Gastrocnemius medialis (tissue), 4 donors: ENCODE data around the gene NEMP2. TPM values are rescaled to one million over a fixed set of nuclear protein-coding genes. Genes with fewer than 3 reads are reported as not detected.
A peak's percentile ranks its signal among the peaks of the same experiment; 100 is the strongest.

ENCODE experiments used
- ATAC-seq, 2 donors: fragments of 150-250 bp; one replicate each; pipeline ENCODE4 v1.9.1; 2016
- DNase-seq, 2 donors: peaks; one replicate each; pipeline ENCODE4 v3.0.0-alpha.2; 2019
- H3K27ac ChIP-seq, 4 donors: fragments of 200-600 bp; sonication (generic); 1 replicate in 1 of 4; 2 replicates in 3 of 4; pipeline ENCODE4 v1.5.1; 2016 to 2018; ENCODE audit warnings: mild to moderate bottlenecking in 2 of 4, moderate library complexity in 1 of 4
- H3K27me3 ChIP-seq, 3 donors: fragments of 200-600 bp; sonication (generic) in 2 of 3; 1 replicate in 1 of 3; 2 replicates in 2 of 3; pipeline versions ENCODE4 v1.5.1 to v1.6.0; 2016 to 2019; ENCODE audit warnings: mild to moderate bottlenecking in 1 of 3, moderate library complexity in 1 of 3
- H3K36me3 ChIP-seq, 2 donors: fragments of 200-600 bp; sonication (generic) in 1 of 2; one replicate each; pipeline ENCODE4 v1.5.1; 2017 to 2018
- H3K4me1 ChIP-seq, 2 donors: fragments of 200-600 bp; sonication (generic) in 1 of 2; one replicate each; pipeline ENCODE4 v1.5.1; 2016 to 2017; ENCODE audit warnings: mild to moderate bottlenecking in 2 of 2
- H3K4me3 ChIP-seq, 4 donors: fragments of 200-600 bp; sonication (generic) in 3 of 4; 1 replicate in 1 of 4; 2 replicates in 3 of 4; pipeline ENCODE4 v1.5.1; 2016 to 2019; ENCODE audit warnings: mild to moderate bottlenecking in 2 of 4
- H3K9me3 ChIP-seq, 3 donors: fragments of 200-600 bp; sonication (generic) in 2 of 3; 1 replicate in 1 of 3; 2 replicates in 2 of 3; pipeline ENCODE4 v1.5.1; 2016 to 2019
- POLR2A ChIP-seq, 2 donors: fragments of 450-650 bp; IDR thresholded peaks; one replicate each; pipeline ENCODE4 v1.6.1; 2017; ENCODE audit warnings: antibody characterized with exemption in 2 of 2, mild to moderate bottlenecking in 2 of 2, moderate library complexity in 2 of 2
- in situ Hi-C, 4 donors: fragments of 200-750 bp; cut with MboI; loops; one replicate each; pipeline versions ENCODE4 v1.15.0 to v1.8.0; 2017; ENCODE audit warnings: low sequenced_read_pairs in 4 of 4
- intact Hi-C: fragments of 100-400 bp; cut with DNase I; formaldehyde crosslinking; loops from one replicate; pipeline ENCODE4 v1.15.1; 2023; ENCODE audit warnings: low total_unique reads
- total RNA-seq, 4 donors: library from RNA; depleted of rRNA; stranded (reverse); fragments of >200 nt; gene quantifications; one replicate each; pipeline versions ENCODE4 v1.1.0 to v1.2.3, GENCODE V29; 2016
- TF ChIP-seq, protein P1 (sequence below), 5 experiments: fragments of 450-650 bp in 3 of 5; fragments of 200-600 bp in 2 of 5; sonication (generic) in 2 of 5; IDR thresholded peaks in 4 of 5; conservative IDR thresholded peaks in 1 of 5; 1 replicate in 4 of 5; 2 replicates in 1 of 5; pipeline ENCODE4 v1.5.1; 2016 to 2019; ENCODE audit warnings: antibody characterized with exemption in 5 of 5, mild to moderate bottlenecking in 3 of 5, moderate library complexity in 3 of 5

Gene NEMP2
- total RNA-seq, result 1 to 10 TPM in 3 of 4 donors, under 1 TPM in 1; 0.24 to 1.7 (median 1.3) TPM

DNA sequence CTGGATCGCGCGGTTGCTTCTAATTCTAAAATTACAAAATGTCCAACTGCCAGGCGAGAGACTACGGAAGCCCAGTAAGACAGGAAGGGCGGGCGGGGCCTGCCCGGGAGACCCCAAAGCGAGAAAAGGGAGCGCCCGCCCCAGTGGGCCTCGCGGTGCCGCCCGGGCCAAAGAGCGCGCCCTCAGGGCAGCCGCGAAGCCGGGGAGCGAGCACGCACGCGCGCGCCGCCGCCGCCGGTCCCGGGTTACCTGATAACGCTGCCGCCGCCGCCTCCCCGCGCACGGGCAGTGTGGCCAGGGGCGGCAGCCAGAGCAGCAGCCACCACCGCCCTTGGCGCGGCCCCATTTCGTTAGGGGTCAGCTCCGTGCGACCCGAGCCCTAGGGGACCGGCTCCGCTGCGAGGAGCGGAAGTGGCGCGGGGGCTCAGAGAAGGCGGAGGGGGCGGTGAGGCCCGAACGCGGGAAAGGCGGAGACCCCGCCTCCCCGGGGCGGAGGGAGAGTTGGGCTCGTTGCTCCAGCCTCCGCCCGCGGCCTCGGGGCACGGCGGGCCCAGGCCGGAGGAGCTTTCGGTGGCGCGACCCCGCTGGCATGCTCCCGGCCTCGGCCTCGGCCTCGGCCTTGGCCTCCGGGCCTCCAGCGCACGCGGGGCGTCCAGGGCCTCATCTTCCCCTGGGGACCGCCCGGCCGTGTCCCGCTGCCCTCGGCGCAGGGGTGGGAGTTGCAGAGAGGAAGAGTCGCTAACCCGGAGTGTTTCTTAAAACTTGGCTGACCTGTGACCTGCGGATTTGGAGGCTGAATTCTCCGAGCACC, at the start of gene NEMP2:
Gene NEMP2, minus strand, starts transcription at position 413 of the 811 bp plus-strand sequence. Its CDS starts 67 bp downstream, at position 346.
- Histone ChIP-seq H3K4me1 (peaks cover 11 to 13% of the 10 kb centered on the region in 2 donors), H3K27ac (peak within 1 kb of the TSS; percentile 85 to 95 (median 87)), H3K9me3 (peaks cover 0 to 3% (median 0%) of the 10 kb centered on the region in 3 donors), H3K27me3 (no peaks in the 10 kb centered on the region), H3K4me3 (peak within 1 kb of the TSS; percentile 59 to 81 (median 68)), H3K36me3 (no peaks in the 10 kb centered on the region)
- intact Hi-C loops (loop anchor here (2.0 to 10.0 kb wide), 2 partner anchors 114 to 480 kb away; partner anchors contain the start of genes NAB1 and STAT1), in situ Hi-C loops (loop anchor here in 1 of 4 donors (10.0 to 25.0 kb wide), 2 partner anchors 103 to 210 kb away; partner anchors contain the start of gene NAB1)
- peak; percentile 55 to 74 for DNase-seq
- ATAC-seq, result peak; percentile 91
- TF ChIP-seq, protein P1, sequence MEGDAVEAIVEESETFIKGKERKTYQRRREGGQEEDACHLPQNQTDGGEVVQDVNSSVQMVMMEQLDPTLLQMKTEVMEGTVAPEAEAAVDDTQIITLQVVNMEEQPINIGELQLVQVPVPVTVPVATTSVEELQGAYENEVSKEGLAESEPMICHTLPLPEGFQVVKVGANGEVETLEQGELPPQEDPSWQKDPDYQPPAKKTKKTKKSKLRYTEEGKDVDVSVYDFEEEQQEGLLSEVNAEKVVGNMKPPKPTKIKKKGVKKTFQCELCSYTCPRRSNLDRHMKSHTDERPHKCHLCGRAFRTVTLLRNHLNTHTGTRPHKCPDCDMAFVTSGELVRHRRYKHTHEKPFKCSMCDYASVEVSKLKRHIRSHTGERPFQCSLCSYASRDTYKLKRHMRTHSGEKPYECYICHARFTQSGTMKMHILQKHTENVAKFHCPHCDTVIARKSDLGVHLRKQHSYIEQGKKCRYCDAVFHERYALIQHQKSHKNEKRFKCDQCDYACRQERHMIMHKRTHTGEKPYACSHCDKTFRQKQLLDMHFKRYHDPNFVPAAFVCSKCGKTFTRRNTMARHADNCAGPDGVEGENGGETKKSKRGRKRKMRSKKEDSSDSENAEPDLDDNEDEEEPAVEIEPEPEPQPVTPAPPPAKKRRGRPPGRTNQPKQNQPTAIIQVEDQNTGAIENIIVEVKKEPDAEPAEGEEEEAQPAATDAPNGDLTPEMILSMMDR (IDR thresholded peaks at IDR 0.05 in 4 of 5, conservative IDR thresholded peaks at IDR 0.05 in 1 of 5), result no peak
- peak; percentile 57 to 74 for TF ChIP-seq POLR2A (IDR thresholded peaks at IDR 0.05)

DNA sequence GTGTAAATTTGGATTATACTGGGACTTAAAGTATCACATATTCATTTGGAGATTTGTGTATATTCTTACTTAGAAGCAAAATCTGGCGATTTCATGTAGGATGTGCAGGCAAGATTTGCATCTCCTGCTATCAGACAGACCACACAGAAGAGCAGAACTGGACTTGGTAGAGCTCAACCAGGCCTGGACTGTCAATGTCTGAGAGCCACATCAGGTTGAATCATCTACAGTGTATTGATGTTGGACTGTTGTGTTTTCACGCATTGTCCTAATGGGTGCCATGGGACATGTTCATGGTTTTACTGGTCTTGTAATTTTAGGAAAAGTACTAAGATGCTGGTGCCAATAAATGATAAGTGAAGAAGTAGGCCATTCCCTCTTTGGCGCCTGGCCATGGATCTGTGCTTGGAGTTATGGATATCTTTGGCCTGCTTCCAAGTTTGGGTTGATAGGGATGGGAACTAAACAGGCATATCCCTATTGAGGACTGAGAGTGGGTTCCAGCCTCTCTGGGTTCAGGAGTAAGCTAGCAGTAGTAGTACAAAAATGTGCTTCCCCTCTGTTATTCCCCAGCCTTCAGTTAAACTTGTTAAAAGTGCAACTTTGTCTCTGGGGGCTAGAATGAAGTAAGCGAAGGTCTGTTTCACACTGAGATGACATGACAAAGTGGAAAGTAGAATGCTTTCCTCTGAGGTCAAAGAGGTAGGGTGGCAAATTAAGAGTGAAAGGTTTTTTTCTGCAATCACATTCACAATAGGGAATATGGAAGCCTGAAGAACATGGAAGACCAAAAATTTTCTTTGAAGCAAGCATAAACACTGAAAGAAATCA, 49.2 kb upstream of the NEMP2 start:
- Histone ChIP-seq H3K9me3 (no peaks in the 10 kb centered on the region), H3K27ac (peak overlapping the region in 3 of 4 donors; percentile 21 to 39 (median 27)), H3K4me1 (peaks cover 6 to 12% of the 10 kb centered on the region in 2 donors), H3K4me3 (no peak overlapping the region), H3K36me3 (no peaks in the 10 kb centered on the region), H3K27me3 (no peaks in the 10 kb centered on the region)
- no peak for ATAC-seq
- in situ Hi-C loops (no loop called here), intact Hi-C loops (no loop called here)
- TF ChIP-seq, protein P1 (IDR thresholded peaks at IDR 0.05 in 4 of 5, conservative IDR thresholded peaks at IDR 0.05 in 1 of 5), result no peak
- no peak for TF ChIP-seq POLR2A (IDR thresholded peaks at IDR 0.05)
- DNase-seq, result peak in 1 of 2 donors; percentile 19

- in situ Hi-C loops, result no loop called here
- H3K4me1 ChIP-seq, result peaks cover 10 to 14% of the 10 kb centered on the region in 2 donors
Observed at GRCh38 chr2:190582736-190583506, 48.4 kb upstream of the NEMP2 start.

DNA sequence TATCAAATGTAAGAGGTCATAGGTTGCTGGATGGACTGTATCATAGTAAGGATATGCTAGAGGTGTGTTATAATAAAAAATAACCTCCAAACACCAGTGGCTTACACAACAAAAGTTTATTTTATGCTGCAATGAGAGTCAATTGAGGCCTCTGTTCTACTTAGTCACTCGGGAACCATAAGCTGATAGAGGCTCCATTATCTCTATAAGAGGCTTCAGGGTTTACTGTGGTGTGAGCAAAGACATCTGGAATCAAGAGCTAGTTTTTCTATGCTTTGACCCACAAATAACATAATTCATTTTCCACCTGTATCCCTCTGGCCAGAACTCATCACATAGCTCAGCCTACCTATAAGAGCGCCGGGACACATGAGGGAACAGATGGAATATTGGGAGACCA, 47.5 kb upstream of the NEMP2 start:
- ATAC-seq (no peak), DNase-seq (no peak)
- no peaks in the 10 kb centered on the region for H3K9me3 ChIP-seq
- no peak overlapping the region for H3K4me3 ChIP-seq
- H3K27me3 ChIP-seq, result no peaks in the 10 kb centered on the region
- H3K36me3 ChIP-seq, result no peaks in the 10 kb centered on the region
- in situ Hi-C loops, result no loop called here
- intact Hi-C loops, result no loop called here
- H3K27ac ChIP-seq, result no peak overlapping the region
- peaks cover 10 to 14% of the 10 kb centered on the region in 2 donors for H3K4me1 ChIP-seq
- TF ChIP-seq POLR2A (IDR thresholded peaks at IDR 0.05), result no peak
- TF ChIP-seq, protein P1 (IDR thresholded peaks at IDR 0.05 in 4 of 5, conservative IDR thresholded peaks at IDR 0.05 in 1 of 5), result no peak

More at GRCh38 chr2:190582736-190583506, 48.4 kb upstream of the NEMP2 start:
- Histone ChIP-seq H3K9me3 (no peaks in the 10 kb centered on the region), H3K36me3 (no peaks in the 10 kb centered on the region), H3K4me3 (no peak overlapping the region), H3K27ac (peak overlapping the region; percentile 20 to 39 (median 24)), H3K27me3 (no peaks in the 10 kb centered on the region)
- TF ChIP-seq POLR2A (IDR thresholded peaks at IDR 0.05), result no peak
- TF ChIP-seq, protein P1 (IDR thresholded peaks at IDR 0.05 in 4 of 5, conservative IDR thresholded peaks at IDR 0.05 in 1 of 5), result no peak
- ATAC-seq (no peak), DNase-seq (no peak)
- intact Hi-C loops, result no loop called here
